WI38 (cell line): Measurements from ENCODE around the gene KIF26B.

Source experiments
- H3K4me3 ChIP-seq: 2 replicates; pipeline ENCODE4 v1.5.1; 2011; ENCODE audit warnings: low read depth, mild to moderate bottlenecking, control low read depth, low read length
- TF ChIP-seq, protein P1 (sequence below): IDR thresholded peaks from 2 replicates; pipeline ENCODE4 v1.5.1; 2012; ENCODE audit warnings: low read depth, mild to moderate bottlenecking, control low read depth, low read length

Gene KIF26B

DNA sequence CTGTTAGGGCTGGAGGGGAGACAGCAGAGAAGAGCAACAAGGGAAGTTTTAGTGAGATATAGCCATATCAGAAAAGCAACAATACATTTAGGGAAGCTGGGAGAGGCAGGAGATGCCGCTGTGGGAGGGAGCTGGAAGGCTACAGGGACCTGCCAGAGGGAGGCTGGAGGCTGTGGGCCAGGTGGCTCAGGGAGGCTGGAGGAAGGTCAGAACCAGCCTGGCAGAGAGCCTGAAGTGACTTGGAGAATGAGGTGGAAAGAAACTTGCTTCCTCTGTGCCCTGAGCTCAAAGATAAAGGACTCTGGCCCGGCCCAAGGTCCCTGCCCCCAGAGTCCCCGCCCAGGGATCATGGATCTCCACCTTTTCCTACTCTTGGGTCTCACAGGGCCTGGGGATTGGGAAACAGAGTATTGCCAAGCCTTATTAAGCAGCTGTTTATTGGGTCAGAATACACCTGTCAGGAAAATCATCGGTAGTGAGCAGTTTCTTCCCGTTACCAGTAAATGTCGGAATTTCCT lies 85.9 kb downstream of the KIF26B start:
- TF ChIP-seq, protein P1, sequence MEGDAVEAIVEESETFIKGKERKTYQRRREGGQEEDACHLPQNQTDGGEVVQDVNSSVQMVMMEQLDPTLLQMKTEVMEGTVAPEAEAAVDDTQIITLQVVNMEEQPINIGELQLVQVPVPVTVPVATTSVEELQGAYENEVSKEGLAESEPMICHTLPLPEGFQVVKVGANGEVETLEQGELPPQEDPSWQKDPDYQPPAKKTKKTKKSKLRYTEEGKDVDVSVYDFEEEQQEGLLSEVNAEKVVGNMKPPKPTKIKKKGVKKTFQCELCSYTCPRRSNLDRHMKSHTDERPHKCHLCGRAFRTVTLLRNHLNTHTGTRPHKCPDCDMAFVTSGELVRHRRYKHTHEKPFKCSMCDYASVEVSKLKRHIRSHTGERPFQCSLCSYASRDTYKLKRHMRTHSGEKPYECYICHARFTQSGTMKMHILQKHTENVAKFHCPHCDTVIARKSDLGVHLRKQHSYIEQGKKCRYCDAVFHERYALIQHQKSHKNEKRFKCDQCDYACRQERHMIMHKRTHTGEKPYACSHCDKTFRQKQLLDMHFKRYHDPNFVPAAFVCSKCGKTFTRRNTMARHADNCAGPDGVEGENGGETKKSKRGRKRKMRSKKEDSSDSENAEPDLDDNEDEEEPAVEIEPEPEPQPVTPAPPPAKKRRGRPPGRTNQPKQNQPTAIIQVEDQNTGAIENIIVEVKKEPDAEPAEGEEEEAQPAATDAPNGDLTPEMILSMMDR: no peak
- H3K4me3 ChIP-seq: no peak overlapping the region

DNA sequence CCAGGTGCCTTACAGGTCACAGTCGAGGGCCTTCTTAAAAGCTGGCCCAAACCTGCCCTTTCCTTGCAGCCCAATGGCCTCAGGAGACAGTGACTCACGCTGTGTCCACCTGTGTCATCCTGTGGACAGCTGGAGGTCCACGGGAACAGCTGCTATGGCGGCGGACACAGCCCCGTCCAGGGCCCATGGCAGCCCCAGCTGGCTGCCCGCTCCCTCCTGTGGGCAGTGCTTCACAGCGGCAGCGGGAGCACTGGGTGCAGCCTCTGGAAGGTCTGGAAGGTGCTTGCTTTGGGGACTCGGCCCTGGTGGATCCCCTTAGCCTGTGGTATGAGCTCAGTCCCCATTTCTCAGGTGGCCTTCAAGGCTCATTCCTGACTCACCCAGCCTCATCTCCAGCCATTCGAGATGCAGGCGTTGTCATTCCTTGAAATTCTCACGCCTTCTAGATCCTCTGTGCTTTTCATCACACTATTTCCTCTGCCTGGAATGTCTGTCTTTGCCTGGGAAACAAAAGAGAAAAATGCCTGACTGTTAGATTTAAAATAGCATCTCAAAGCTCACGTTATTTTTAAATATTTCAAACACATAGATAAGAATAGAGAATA lies 86.8 kb downstream of the KIF26B start:
- H3K4me3 ChIP-seq: no peak overlapping the region
- TF ChIP-seq, protein P1: no peak

DNA sequence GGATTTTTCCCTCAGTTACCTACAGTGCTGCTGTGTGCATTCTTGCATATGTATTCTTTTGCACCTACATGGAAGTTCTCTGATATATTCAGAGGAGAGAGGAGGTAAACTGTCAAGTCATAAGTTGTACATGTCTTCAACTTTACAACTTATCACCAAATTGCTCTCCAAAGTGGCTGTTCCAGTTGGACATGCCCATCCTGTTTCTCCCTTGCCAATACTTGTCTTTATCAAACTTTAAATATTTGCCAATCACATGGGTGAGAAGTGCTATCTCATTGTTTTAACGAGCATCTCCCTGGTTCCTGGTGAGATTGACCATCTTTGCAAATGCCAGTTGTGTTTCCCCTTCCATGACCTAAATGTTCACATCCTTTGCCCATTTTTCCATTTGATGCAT lies 88.2 kb downstream of the KIF26B start:
- TF ChIP-seq, protein P1: no peak
- no peak overlapping the region for H3K4me3 ChIP-seq

DNA sequence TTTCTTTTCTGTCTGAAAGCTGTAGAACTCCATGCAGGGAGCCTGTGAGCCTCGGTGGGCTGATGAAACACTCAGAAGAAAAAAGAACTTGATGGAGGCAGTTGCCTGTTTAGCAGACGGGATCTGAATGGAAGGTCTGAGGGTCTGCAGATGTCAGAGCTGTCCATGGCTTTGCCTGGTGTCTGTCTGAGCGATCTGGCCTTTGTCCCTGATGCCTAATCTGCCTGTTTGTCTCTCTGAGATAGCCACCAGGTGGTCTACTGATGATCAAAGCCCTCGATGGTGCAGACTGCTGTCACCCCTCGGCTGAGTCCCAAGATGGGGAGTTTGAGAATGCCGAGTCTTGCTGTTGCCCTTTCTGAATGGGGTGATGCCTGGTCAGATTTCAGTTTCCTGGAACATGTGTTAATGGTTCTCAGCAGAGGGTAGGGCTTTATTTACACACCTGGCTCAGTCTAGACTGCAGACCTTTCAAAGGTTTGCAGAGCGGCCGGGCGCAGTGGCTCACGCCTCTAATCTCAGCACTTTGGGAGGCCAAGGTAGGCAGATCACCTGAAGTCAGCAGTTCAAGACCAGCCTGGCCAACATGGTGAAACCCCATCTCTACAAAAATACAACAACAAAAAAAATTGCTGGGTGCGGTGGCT lies 90.4 kb downstream of the KIF26B start:
- no peak overlapping the region for H3K4me3 ChIP-seq
- TF ChIP-seq, protein P1: no peak

DNA sequence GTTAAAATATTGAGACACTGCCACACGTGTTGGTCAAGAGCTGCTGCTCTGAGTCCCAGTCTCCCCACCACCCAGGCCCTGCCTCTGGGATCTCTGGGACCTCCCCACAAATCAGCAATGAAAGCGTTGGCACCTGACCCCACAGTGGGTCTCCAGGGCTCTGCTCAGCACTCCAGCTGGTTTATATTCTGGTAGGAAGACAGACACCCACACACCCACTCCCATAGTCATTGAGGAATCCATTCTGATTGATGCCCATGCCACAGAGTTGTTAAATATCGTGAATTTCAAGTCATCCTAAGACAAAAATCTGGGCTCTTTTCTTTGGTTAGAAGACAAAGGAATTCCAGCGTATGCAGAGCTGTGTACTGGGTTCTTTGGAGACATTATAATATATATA lies 91.6 kb downstream of the KIF26B start:
- H3K4me3 ChIP-seq: no peak overlapping the region
- TF ChIP-seq, protein P1: no peak

DNA sequence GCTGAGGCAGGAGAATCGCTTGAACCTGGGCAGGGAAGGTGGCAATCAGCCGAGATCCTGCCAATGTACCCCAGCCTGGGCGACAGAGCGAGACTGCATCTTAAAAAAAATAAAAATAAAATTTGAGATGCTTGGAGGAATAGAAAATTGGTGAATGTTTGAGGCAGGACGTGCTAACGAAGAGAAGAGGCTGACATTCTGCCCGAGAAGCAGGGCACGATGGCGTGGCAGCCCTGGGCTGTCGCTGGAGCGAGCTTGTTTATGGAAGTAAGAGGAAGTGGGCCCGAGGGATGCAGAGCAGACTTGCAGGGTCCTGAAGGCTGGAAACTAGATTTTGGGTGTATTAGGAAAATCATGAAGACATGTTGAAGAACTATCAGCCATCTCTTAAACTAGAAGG lies 92.6 kb downstream of the KIF26B start:
- TF ChIP-seq, protein P1: no peak
- no peak overlapping the region for H3K4me3 ChIP-seq

DNA sequence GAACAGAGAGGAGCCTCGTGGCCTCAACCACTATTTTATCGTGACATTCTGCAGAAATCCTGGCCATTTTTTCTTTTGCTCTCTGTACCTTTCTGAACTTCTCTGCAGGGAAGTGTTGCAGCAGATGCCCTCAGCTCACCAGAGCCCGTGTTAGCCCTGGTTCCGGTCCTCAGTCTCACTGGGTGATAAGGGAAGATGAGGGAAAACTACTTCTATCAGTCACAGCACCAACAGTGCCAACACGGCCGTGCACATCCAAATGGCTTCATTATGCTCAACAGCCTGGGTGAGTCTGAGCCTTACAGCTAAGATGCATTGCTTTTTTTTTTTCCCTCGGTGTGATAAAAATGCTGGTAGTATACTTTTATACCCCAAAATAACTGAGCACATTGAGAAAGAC lies 93.0 kb downstream of the KIF26B start:
- TF ChIP-seq, protein P1: no peak
- no peak overlapping the region for H3K4me3 ChIP-seq
